ENCODE data around the gene ANO2.

The ANO2 gene

GRCh38 chr12:5692850-5693249 lies 252.2 kb downstream of the ANO2 start:
- Histone ChIP-seq H3K27ac (no peak overlapping the region), H3K36me3 (ENCODE audit: insufficient read depth) (no peaks in the 10 kb centered on the region), H4K20me1 (ENCODE audit: insufficient read depth) (no peaks in the 10 kb centered on the region), H3K4me1 (ENCODE audit: low read depth, poor library complexity, severe bottlenecking) (no peaks in the 10 kb centered on the region), H3K27me3 (ENCODE audit: insufficient read depth, low read depth) (no peaks in the 10 kb centered on the region), H3K4me2 (no peak overlapping the region), H2AFZ (ENCODE audit: low read depth) (no peak overlapping the region), H3K79me2 (ENCODE audit: insufficient read depth, low read depth) (no peaks in the 10 kb centered on the region), H3K9ac (no peak overlapping the region), H3K4me3 (IDR thresholded peaks at IDR 0.05; ENCODE audit: insufficient read depth, low read depth, low read length) (no peak overlapping the region)
- TF ChIP-seq, protein P1, sequence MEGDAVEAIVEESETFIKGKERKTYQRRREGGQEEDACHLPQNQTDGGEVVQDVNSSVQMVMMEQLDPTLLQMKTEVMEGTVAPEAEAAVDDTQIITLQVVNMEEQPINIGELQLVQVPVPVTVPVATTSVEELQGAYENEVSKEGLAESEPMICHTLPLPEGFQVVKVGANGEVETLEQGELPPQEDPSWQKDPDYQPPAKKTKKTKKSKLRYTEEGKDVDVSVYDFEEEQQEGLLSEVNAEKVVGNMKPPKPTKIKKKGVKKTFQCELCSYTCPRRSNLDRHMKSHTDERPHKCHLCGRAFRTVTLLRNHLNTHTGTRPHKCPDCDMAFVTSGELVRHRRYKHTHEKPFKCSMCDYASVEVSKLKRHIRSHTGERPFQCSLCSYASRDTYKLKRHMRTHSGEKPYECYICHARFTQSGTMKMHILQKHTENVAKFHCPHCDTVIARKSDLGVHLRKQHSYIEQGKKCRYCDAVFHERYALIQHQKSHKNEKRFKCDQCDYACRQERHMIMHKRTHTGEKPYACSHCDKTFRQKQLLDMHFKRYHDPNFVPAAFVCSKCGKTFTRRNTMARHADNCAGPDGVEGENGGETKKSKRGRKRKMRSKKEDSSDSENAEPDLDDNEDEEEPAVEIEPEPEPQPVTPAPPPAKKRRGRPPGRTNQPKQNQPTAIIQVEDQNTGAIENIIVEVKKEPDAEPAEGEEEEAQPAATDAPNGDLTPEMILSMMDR (conservative IDR thresholded peaks at IDR 0.05; ENCODE audit: low read depth, low read length) = no peak

DNA sequence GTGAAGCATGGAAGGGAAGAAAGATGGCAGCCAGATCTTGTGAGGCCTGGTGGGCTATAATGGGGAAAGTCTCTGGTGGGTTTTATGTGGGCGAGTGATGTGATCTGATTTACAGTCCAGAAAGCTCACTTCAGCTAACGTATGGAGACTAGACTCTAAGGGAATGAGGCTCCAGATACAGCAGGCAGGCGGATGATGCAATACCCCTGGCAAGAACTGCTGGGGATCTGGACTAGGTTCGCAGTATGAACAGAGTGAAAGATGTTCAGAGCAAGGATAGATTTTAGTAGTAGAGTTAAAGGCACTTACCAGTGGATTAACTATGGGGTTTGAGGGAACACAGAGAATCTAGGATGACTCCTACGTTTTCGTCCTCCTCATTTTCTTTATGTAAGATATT lies 253.1 kb downstream of the ANO2 start:
- Histone ChIP-seq H3K4me3 (IDR thresholded peaks at IDR 0.05; ENCODE audit: insufficient read depth, low read depth, low read length) (no peak overlapping the region), H4K20me1 (ENCODE audit: insufficient read depth) (no peaks in the 10 kb centered on the region), H2AFZ (ENCODE audit: low read depth) (no peak overlapping the region), H3K27me3 (ENCODE audit: insufficient read depth, low read depth) (no peaks in the 10 kb centered on the region), H3K4me1 (ENCODE audit: low read depth, poor library complexity, severe bottlenecking) (no peaks in the 10 kb centered on the region), H3K27ac (no peak overlapping the region), H3K79me2 (ENCODE audit: insufficient read depth, low read depth) (no peaks in the 10 kb centered on the region), H3K9ac (no peak overlapping the region), H3K36me3 (ENCODE audit: insufficient read depth) (no peaks in the 10 kb centered on the region), H3K4me2 (no peak overlapping the region)
- TF ChIP-seq, protein P1 (conservative IDR thresholded peaks at IDR 0.05; ENCODE audit: low read depth, low read length) = no peak

DNA sequence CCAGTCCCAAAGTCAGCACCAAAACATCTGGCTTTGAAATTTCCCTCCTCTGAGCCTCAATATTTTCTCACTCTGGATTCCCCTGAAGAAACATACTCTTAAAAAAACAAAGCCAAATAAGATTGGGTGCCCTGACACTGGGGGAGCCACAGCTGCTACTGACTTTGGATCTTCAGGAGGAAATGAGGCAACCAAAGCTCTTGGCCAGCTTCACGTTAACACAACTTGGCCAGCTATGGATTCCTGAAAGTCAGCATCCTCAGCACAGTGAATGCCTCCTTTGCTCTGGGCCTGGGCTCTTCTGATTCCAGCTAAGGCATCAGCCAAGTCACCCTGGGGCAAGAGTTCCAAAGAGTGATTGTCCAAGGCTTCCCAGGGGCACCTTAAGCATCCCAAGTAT lies 254.8 kb downstream of the ANO2 start:
- H3K27me3 ChIP-seq (ENCODE audit: insufficient read depth, low read depth) = no peaks in the 10 kb centered on the region
- TF ChIP-seq, protein P1 (conservative IDR thresholded peaks at IDR 0.05; ENCODE audit: low read depth, low read length) = no peak
- H3K79me2 ChIP-seq (ENCODE audit: insufficient read depth, low read depth) = no peaks in the 10 kb centered on the region
- H3K4me3 ChIP-seq (IDR thresholded peaks at IDR 0.05; ENCODE audit: insufficient read depth, low read depth, low read length) = no peak overlapping the region
- H2AFZ ChIP-seq (ENCODE audit: low read depth) = no peak overlapping the region
- no peaks in the 10 kb centered on the region for H3K4me1 ChIP-seq (ENCODE audit: low read depth, poor library complexity, severe bottlenecking)
- no peak overlapping the region for H3K4me2 ChIP-seq
- H4K20me1 ChIP-seq (ENCODE audit: insufficient read depth) = no peaks in the 10 kb centered on the region
- H3K9ac ChIP-seq = no peak overlapping the region
- H3K36me3 ChIP-seq (ENCODE audit: insufficient read depth) = no peaks in the 10 kb centered on the region
- H3K27ac ChIP-seq = no peak overlapping the region

GRCh38 chr12:5689773-5690172 lies 255.3 kb downstream of the ANO2 start:
- H3K27me3 ChIP-seq (ENCODE audit: insufficient read depth, low read depth) = no peaks in the 10 kb centered on the region
- H3K79me2 ChIP-seq (ENCODE audit: insufficient read depth, low read depth) = no peaks in the 10 kb centered on the region
- H3K4me2 ChIP-seq = no peak overlapping the region
- no peak overlapping the region for H3K9ac ChIP-seq
- H4K20me1 ChIP-seq (ENCODE audit: insufficient read depth) = no peaks in the 10 kb centered on the region
- H3K4me3 ChIP-seq (IDR thresholded peaks at IDR 0.05; ENCODE audit: insufficient read depth, low read depth, low read length) = no peak overlapping the region
- H3K4me1 ChIP-seq (ENCODE audit: low read depth, poor library complexity, severe bottlenecking) = no peaks in the 10 kb centered on the region
- TF ChIP-seq, protein P1 (conservative IDR thresholded peaks at IDR 0.05; ENCODE audit: low read depth, low read length) = no peak
- no peaks in the 10 kb centered on the region for H3K36me3 ChIP-seq (ENCODE audit: insufficient read depth)
- no peak overlapping the region for H2AFZ ChIP-seq (ENCODE audit: low read depth)
- no peak overlapping the region for H3K27ac ChIP-seq
